Measurements from ENCODE around the gene LPAR5.

LPAR5 gene
- total RNA-seq, result 7.3 reads per million, percentile 26 among the genes with 10 or more reads in this experiment

GRCh38 chr12:6635856-6636531, at the start of gene LPAR5:
TSS of gene LPAR5 (minus strand) at chr12:6635959. CDS start at chr12:6621248, 14,711 bp downstream.
- no peak for DNase-seq

- DNase-seq, result peak; percentile 30
Observed at GRCh38 chr12:6684609-6685008, 48.9 kb upstream of the LPAR5 start.

- DNase-seq, result no peak
Observed at GRCh38 chr12:6676962-6677361, 41.2 kb upstream of the LPAR5 start.

GRCh38 chr12:6672143-6672542, 36.4 kb upstream of the LPAR5 start:
- no peak for DNase-seq

- DNase-seq, result no peak
Observed at GRCh38 chr12:6667559-6668210, 31.9 kb upstream of the LPAR5 start.

- DNase-seq, result no peak
Observed at GRCh38 chr12:6666211-6666610, 30.5 kb upstream of the LPAR5 start.

GRCh38 chr12:6664902-6665301, 29.1 kb upstream of the LPAR5 start:
- DNase-seq, result no peak

- DNase-seq, result peak; percentile 96
Observed at GRCh38 chr12:6662906-6663742, 27.4 kb upstream of the LPAR5 start, which contains the start of gene ING4. TSS of gene ING4 (minus strand) at chr12:6663119. CDS start at chr12:6663101, 18 bp downstream.

DNA sequence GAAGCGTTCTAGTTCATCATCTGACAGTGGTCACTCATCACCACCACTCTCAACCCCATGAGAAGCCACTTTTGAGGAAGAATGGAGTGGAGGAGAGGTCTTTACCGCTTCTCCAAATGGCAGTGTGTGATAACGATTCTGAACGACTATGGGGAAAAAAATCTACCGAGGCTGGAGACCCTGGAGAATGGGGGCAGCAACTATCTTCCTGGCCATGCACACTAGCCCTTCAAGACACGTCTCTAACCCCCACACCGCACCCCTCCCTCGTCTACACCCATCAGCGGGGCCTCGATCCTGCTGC, 26.8 kb upstream of the LPAR5 start:
- no peak for DNase-seq

DNA sequence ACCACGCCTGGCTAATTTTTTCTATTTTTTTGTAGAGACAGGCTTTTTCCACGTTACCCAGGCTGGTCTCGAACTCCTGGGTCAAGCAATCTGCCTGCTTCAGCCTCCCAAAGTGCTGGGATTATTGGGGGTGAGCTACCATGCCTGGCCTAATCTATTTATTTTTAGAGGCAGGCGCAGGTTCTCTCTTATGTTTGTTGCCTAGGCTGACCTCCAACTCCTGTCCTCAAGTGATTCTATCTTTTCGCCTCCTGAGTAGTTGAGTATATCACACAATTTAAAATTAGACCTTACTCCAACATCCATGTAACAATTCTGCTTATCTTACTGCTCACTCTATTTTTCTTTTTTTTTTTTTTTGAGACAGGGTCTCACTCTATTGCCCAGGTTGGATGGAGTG, 18.2 kb upstream of the LPAR5 start:
- DNase-seq, result no peak

GRCh38 chr12:6653342-6653741, 17.6 kb upstream of the LPAR5 start:
- DNase-seq, result no peak

GRCh38 chr12:6652391-6652790, 16.6 kb upstream of the LPAR5 start:
- no peak for DNase-seq

DNA sequence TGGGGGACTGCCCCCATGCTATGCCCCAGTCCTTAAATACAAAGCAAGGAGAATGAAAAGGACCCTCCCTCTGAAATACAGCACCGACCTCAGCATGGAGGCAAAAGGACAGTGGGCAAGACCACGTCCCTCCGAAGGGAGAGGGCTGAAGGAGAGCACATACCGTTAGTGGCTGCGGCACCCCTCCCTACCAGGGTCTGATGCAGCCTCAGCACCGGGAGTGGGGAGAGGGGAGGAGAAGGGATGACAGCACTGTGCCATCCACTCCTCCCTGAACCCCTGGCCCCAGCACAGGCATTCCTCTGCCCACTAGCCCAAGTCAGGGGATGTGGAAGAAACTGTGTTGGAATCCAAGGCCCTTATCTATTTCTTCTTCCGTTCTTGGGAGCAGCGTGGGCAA, 15.1 kb upstream of the LPAR5 start:
- DNase-seq, result no peak

- no peak for DNase-seq
Observed at GRCh38 chr12:6647083-6647604, 11.4 kb upstream of the LPAR5 start, which contains the start of gene ACRBP. TSS of gene ACRBP (minus strand) at chr12:6647432. CDS start at chr12:6647366, 66 bp downstream.

GRCh38 chr12:6646276-6647082, 10.7 kb upstream of the LPAR5 start:
- no peak for DNase-seq

GRCh38 chr12:6644903-6645302, 9.1 kb upstream of the LPAR5 start:
- DNase-seq, result no peak

GRCh38 chr12:6644257-6644596, 8.5 kb upstream of the LPAR5 start:
- no peak for DNase-seq

- DNase-seq, result no peak
Observed at GRCh38 chr12:6643569-6644256, 8.0 kb upstream of the LPAR5 start.

DNA sequence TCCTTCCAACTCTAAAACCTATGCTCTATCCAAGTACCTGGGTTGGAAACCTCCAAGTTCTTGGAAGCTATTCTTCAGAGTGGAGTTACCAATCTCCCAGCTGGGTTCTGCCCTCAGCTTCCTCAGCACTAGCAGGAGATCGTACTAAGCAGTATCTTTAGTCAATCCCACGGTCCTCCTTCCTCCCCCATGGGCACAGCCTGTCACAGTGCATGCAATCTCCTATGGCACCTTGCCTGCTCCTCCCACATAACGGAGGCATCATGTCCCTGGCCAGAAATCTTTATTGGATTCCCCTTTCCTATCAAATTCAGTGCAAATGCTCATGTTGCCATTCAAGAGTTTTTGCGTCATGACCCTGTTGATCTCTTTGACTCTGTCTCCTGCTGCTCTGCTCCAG, 5.4 kb upstream of the LPAR5 start:
- no peak for DNase-seq

DNA sequence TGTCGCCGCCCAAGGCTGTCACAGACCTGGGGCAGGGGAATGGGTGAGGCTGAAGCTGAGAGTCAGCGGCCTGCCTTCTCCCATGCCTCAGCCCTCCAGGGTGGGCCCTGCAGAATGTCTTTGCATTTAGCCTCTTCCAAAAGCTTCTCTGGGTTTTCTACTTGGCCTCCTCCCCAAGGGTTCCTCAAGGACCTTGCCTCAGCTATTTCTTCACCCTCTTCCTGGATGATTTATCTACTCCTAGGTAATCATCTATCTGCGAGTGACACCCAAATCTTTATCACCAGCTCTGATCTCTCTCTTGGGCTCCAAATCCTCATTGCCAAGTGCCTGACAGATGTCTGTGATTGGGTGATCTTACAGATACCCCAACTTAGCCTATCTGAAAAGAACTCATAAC, 4.7 kb upstream of the LPAR5 start:
- DNase-seq, result no peak

- DNase-seq, result no peak
Observed at GRCh38 chr12:6639151-6639801, 3.5 kb upstream of the LPAR5 start.

All from effector CD4-positive, alpha-beta T cell (primary cell).